ENCODE data around the gene HLCS.

Gene HLCS

GRCh38 chr21:36743446-36743845, 223.0 kb downstream of the HLCS start:
- DNase-seq (ENCODE audit: low read depth), result no peak

DNA sequence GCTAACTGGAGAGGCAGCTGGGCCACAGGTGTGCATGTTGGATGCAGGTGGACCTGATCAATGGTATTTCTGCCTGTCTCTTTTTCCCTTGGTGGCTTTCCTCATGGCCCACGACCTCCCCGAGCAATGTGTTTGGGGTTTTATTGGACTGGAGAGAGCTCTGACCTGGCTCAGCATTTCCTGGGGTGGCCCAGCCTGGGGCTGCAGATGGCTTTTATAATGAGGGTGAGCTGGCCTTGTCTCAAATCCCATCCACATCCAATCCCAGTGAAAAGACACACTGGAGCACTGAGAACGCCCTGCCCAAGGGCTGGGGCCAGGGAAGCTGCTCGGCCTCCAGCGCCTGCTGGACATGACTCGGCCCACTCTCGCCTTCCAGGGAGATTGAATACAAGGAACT, 223.5 kb downstream of the HLCS start:
- no peak for DNase-seq (ENCODE audit: low read depth)

GRCh38 chr21:36741506-36741905, 225.0 kb downstream of the HLCS start:
- no peak for DNase-seq (ENCODE audit: low read depth)

GRCh38 chr21:36738489-36739126, 227.9 kb downstream of the HLCS start:
- no peak for DNase-seq (ENCODE audit: low read depth)

DNA sequence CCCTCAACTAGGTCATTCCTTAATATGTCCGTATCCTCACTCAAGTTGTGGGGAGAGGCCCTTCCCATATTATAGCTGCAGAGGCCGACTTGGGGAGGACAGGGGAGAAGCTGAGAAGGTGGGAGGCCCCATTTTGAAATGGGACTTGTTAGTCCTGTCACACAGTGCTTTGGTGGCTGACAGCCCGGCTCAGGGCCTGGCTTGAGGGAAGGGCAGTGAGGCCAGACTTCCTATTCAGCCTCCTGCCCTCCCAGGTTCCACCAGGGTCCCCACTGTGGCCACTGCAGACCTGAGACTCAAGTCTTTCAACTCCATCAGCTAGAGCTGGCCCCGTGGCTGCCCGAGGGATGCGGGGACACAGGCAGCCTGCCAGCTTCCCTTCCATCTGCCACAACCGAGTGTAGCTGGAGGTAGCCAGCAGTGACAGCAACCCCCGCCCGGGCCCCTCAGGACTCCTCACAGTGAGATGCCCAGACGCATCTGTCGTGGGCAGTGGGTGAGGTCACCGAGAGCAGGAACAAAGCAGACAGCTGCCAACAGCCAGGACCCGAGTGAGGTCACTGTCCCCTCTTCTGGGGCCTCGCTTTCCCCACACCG, 230.6 kb downstream of the HLCS start:
- DNase-seq (ENCODE audit: low read depth), result no peak

GRCh38 chr21:36735201-36735515, 231.3 kb downstream of the HLCS start:
- no peak for DNase-seq (ENCODE audit: low read depth)

- no peak for DNase-seq (ENCODE audit: low read depth)
Measured at GRCh38 chr21:36734367-36735200, 231.9 kb downstream of the HLCS start.

DNA sequence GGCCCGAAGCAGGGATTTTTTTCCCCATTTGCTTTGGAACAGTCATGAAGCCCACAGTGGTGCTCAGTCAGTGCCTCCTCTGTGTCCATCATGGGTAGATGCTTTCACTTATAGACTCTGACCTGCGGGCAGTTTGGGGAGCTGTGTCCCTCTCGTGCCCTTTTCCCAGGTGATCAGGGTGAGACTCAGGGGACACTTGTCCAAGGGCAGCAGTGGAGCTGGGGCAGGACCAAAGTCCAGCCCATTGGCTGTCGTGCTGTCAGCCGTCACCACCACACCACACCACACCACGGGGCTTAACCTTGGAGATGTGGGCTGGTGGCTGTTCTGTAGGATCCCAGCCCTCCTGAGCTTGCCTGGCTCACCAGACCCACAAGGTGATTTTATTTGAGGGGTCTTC, 232.6 kb downstream of the HLCS start:
- no peak for DNase-seq (ENCODE audit: low read depth)

DNA sequence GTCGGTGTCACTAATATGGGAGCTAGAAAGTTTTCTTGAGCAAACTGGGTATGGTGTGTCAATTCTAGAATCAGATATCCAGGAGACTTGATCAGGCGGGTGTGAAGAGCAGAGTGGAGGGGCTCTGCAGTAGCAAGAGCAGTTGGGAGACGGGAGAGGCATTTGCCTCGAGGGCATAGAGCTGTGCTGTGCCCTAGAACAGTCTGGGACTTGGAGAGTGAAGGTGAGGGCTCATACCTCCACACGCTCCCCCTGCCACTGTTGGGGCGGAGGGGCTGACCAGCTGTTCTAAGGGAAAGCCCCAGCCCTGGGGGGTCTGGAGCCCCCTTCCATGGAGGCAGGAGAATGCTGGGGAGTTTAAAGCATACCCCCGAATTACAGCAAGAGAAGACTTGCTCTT, 233.7 kb downstream of the HLCS start:
- no peak for DNase-seq (ENCODE audit: low read depth)

GRCh38 chr21:36732217-36732616, 234.3 kb downstream of the HLCS start:
- no peak for DNase-seq (ENCODE audit: low read depth)

DNA sequence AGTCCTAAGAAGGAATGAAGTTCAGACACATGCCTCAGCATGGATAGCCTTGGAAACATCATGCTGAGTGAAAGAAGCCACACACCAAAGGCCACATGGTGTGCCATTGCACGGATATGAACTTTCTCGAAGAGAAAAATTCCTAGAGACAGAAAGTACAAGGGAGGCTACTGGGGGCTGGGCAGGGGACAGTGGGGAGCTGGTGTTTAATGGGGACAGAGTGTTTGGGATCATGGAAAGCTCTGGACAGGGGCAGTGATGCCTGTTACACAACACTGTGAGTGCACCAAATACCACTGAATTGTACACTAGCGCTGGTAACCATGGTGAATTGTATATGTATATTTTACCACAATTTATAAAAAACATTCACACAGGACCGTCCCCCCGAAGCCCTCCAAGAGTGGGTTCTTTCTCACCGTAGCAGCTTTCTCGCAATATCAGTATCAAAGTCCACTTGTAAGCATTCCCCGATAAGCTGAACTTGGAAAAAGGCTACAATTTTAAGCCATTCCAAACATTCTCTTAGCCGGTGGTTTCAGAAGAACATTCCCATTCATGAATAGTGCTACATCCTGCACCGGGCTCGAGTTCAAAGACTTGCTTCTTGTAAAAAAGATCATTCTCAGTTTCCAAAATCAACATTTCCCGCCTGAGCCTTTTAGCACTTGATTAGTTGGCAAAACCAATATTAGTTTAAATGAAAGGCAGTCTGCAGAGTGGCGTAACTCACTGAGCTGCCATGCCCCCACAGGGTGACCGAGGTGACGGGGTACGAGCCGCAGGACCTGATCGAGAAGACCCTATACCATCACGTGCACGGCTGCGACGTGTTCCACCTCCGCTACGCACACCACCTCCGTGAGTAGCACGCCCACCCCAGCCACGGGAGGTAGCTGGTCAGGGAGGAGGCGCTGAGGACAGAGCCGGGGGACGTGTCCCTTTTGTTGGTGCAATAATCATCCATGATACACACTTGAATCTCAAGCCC, 235.9 kb downstream of the HLCS start:
- no peak for DNase-seq (ENCODE audit: low read depth)

- no peak for DNase-seq (ENCODE audit: low read depth)
Measured at GRCh38 chr21:36729310-36729970, 237.0 kb downstream of the HLCS start.

GRCh38 chr21:36728371-36729111, 237.9 kb downstream of the HLCS start:
- no peak for DNase-seq (ENCODE audit: low read depth)

GRCh38 chr21:36727866-36728265, 238.6 kb downstream of the HLCS start:
- DNase-seq (ENCODE audit: low read depth), result no peak

DNA sequence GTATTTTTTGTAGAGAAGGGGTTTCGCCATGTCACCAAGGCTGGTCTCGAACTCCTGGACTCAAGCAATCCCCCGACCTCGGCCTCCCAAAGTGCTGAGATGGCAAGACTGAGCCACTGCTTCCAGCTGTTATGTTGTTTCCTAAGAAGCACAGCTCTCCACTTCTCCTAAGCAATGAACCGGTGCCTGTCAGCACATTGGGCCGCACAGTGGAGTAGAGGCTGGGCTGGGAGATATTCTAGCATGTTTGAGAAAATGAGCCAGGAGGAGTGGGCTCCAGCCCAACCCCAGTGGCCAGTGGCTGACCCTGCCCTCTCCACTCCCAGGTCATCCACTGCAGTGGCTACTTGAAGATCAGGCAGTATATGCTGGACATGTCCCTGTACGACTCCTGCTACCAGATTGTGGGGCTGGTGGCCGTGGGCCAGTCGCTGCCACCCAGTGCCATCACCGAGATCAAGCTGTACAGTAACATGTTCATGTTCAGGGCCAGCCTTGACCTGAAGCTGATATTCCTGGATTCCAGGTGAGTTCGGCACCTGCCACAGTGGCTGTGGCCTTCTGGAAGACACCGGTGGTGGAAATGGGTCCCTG, 240.6 kb downstream of the HLCS start:
- no peak for DNase-seq (ENCODE audit: low read depth)

DNA sequence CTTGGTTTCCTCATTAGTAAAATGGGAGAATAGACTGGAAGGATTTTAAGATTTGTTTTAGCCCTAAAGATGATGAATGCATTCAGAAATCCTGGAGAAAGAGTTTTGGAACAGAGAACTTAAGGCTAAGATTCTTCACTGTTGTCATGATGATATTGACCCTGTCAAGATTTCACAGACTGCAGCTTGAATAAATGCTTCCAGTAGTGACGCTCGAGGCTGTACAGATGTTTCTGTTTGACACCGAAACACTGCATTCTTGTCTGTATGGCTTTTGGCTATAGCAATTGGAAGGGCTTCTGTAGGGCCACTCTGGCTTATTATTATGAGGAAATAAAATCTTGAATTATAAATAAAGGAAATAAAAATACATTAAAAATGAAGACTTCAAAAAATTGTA, 241.8 kb downstream of the HLCS start:
- DNase-seq (ENCODE audit: low read depth), result no peak

- no peak for DNase-seq (ENCODE audit: low read depth)
Measured at GRCh38 chr21:36723371-36723881, 243.0 kb downstream of the HLCS start.

GRCh38 chr21:36722370-36723368, 243.8 kb downstream of the HLCS start:
- DNase-seq (ENCODE audit: low read depth), result no peak

GRCh38 chr21:36721817-36722216, 244.7 kb downstream of the HLCS start:
- no peak for DNase-seq (ENCODE audit: low read depth)

Measured in activated T-helper 9 cell treated with anti-CD3 and anti-CD28 coated beads, Interleukin-2, amount 50 U/mL, for 16 hours (primary cell).